ENCODE results near the gene PTPN20.

Gene PTPN20

GRCh38 chr10:47048526-47048905, 137.3 kb downstream of the PTPN20 start:
- no peak for DNase-seq (ENCODE audit: low spot score)

DNA sequence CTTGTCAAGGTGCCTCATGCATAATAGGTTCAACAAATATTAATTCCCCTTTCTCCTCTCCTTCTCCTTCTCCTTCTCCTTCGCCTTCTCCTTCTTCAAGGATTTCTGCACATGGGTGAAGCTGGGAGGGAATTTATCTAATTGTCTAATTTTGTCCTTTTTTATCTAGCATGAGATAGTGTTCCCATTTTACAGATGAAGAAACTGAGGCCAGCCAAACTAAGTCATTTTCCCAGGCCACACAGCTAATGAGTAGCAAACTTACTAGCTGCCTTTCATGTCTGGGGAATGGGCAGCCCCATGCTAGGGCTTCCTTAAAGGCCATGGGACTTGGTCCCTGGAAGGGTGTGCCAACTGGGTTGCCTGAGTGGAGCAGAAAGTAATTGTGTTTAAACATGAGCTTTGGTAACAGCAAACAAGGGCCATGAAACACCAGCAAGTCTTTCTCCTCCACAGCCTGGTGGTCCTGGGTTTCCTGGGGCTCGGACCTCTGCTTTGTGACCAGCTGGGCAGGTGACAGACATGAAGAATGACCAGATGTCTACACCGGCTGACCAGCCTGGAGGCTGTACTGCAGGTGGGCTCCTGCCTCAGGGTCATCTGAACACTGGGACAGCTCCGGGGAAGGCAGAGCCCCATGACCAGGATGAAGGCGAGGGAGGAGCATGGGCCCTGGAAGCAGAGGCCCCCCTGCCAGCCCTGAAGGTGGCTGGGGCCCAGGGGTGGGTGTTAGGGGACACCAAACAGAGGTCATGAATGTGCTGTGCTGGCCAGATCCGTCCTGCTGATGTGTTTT, 138.0 kb downstream of the PTPN20 start:
- no peak for DNase-seq (ENCODE audit: low spot score)

DNA sequence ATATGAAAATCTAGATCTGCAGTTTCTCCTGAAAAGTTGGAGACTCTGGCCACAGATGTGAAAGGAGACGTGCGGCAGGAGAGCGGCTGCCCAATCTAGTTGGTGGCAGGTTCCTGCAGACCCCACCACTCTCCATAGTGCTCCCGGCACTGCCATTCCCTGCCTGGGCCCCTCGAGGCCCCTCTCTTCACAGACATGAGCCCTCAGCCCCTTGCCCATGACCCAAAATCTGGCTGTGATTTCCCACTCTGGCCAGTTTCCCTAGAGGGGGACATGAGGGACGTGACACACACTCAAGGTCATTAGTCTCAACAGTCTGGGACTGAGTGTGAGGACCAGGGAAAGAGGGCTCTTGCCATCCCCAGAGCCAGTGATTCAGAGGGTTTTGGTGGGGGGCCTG, 138.7 kb downstream of the PTPN20 start:
- no peak for DNase-seq (ENCODE audit: low spot score)

GRCh38 chr10:47050618-47051455, 139.6 kb downstream of the PTPN20 start:
- DNase-seq (ENCODE audit: low spot score), result no peak

GRCh38 chr10:47051741-47052238, 140.6 kb downstream of the PTPN20 start:
- DNase-seq (ENCODE audit: low spot score), result no peak

Data from RKO (cell line).